ENCODE results near the gene RAPGEF6. TPM values are rescaled to one million over a fixed set of nuclear protein-coding genes. Genes with fewer than 3 reads are reported as not detected.

RAPGEF6 gene
- polyA plus RNA-seq, 1 experiment: 13.1 TPM

DNA sequence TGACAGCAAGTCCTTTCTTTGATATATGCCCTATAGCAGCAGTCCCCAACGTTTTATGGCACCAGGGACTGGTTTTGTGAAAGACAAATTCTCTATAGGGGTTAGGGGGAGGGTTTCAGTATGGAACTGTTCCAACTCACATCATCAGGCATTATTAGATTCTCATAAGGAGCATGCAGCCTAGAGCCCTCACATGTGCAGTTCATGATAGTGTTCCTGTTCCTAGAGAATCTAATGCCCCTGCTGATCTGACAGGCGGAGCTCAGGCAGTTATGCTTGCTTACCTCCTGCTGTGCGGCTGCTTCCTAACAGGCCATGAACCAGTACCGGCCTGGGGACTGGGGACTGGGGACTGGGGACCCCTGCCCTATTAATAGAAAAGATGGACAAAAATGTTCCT lies 2.7 kb upstream of the RAPGEF6 start:
- Histone ChIP-seq H3K27me3 (ENCODE audit: control insufficient read depth, insufficient read depth, low read length) (no peaks in the 10 kb centered on the region), H3K27ac (ENCODE audit: low read depth, low read length) (no peak overlapping the region), H3K4me3 (ENCODE audit: low read depth, low read length) (no peak overlapping the region), H3K9me3 (ENCODE audit: control insufficient read depth, insufficient read depth, low read length) (peaks cover 4% of the 10 kb centered on the region; the same call in 1 of the 2 replicates)
- POLR2A ChIA-PET: no interaction called here
- TF ChIP-seq, protein P1, sequence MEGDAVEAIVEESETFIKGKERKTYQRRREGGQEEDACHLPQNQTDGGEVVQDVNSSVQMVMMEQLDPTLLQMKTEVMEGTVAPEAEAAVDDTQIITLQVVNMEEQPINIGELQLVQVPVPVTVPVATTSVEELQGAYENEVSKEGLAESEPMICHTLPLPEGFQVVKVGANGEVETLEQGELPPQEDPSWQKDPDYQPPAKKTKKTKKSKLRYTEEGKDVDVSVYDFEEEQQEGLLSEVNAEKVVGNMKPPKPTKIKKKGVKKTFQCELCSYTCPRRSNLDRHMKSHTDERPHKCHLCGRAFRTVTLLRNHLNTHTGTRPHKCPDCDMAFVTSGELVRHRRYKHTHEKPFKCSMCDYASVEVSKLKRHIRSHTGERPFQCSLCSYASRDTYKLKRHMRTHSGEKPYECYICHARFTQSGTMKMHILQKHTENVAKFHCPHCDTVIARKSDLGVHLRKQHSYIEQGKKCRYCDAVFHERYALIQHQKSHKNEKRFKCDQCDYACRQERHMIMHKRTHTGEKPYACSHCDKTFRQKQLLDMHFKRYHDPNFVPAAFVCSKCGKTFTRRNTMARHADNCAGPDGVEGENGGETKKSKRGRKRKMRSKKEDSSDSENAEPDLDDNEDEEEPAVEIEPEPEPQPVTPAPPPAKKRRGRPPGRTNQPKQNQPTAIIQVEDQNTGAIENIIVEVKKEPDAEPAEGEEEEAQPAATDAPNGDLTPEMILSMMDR (IDR thresholded peaks at IDR 0.05; ENCODE audit: low read depth, low read length): no peak
- DNase-seq (ENCODE audit: low read depth, low spot score): no peak
- CTCF ChIA-PET: no interaction called here

- Histone ChIP-seq H3K4me3 (ENCODE audit: low read depth, low read length) (peak overlapping the region; percentile 66), H3K9me3 (ENCODE audit: control insufficient read depth, insufficient read depth, low read length) (peaks cover 4% of the 10 kb centered on the region; the same call in 1 of the 2 replicates), H3K27ac (ENCODE audit: low read depth, low read length) (peak overlapping the region; percentile 98), H3K27me3 (ENCODE audit: control insufficient read depth, insufficient read depth, low read length) (no peaks in the 10 kb centered on the region)
- POLR2A ChIA-PET: interaction anchor here (0.7 to 1.3 kb wide), 2 partner anchors 35 to 104 kb away, joined by 3 to 5 read pairs; no protein-coding TSS in a partner anchor
- DNase-seq (ENCODE audit: low read depth, low spot score): no peak
- CTCF ChIA-PET: interaction anchor here (1.3 kb wide), 1 partner anchor 46 kb away, joined by 9 read pairs; no protein-coding TSS in a partner anchor
- TF ChIP-seq, protein P1 (IDR thresholded peaks at IDR 0.05; ENCODE audit: low read depth, low read length): no peak
Measured at GRCh38 chr5:131635684-131636572, 899 bp upstream of the RAPGEF6 start.

- DNase-seq (ENCODE audit: low read depth, low spot score): no peak
Measured at GRCh38 chr5:131634666-131634995, 398 bp downstream of the RAPGEF6 start.

GRCh38 chr5:131634238-131634637 lies 791 bp downstream of the RAPGEF6 start:
- DNase-seq (ENCODE audit: low read depth, low spot score): no peak
- ChIA-PET POLR2A (no interaction called here), CTCF (interaction anchor here (1.7 kb wide), 1 partner anchor 45 kb away, joined by 4 read pairs; no protein-coding TSS in a partner anchor)
- peaks cover 4% of the 10 kb centered on the region; the same call in 1 of the 2 replicates for H3K9me3 ChIP-seq (ENCODE audit: control insufficient read depth, insufficient read depth, low read length)
- H3K4me3 ChIP-seq (ENCODE audit: low read depth, low read length): peak overlapping the region; percentile 97
- H3K27me3 ChIP-seq (ENCODE audit: control insufficient read depth, insufficient read depth, low read length): no peaks in the 10 kb centered on the region
- H3K27ac ChIP-seq (ENCODE audit: low read depth, low read length): peak overlapping the region; percentile 92
- TF ChIP-seq, protein P1 (IDR thresholded peaks at IDR 0.05; ENCODE audit: low read depth, low read length): no peak

More at GRCh38 chr5:131634666-131634995, 398 bp downstream of the RAPGEF6 start:
- peaks cover 4% of the 10 kb centered on the region; the same call in 1 of the 2 replicates for H3K9me3 ChIP-seq (ENCODE audit: control insufficient read depth, insufficient read depth, low read length)
- TF ChIP-seq, protein P1 (IDR thresholded peaks at IDR 0.05; ENCODE audit: low read depth, low read length): no peak
- peak overlapping the region; percentile 92 for H3K27ac ChIP-seq (ENCODE audit: low read depth, low read length)
- H3K27me3 ChIP-seq (ENCODE audit: control insufficient read depth, insufficient read depth, low read length): no peaks in the 10 kb centered on the region
- H3K4me3 ChIP-seq (ENCODE audit: low read depth, low read length): peak overlapping the region; percentile 97
- ChIA-PET CTCF (interaction anchor here (1.7 kb wide), 1 partner anchor 45 kb away, joined by 4 read pairs; no protein-coding TSS in a partner anchor), POLR2A (no interaction called here)

- no peak overlapping the region for H3K27ac ChIP-seq (ENCODE audit: low read depth, low read length)
- H3K4me3 ChIP-seq (ENCODE audit: low read depth, low read length): peak overlapping the region; percentile 97
- ChIA-PET POLR2A (no interaction called here), CTCF (interaction anchor here (1.7 kb wide), 1 partner anchor 45 kb away, joined by 4 read pairs; no protein-coding TSS in a partner anchor)
- H3K9me3 ChIP-seq (ENCODE audit: control insufficient read depth, insufficient read depth, low read length): peaks cover 4% of the 10 kb centered on the region; the same call in 1 of the 2 replicates
- DNase-seq (ENCODE audit: low read depth, low spot score): no peak
- no peaks in the 10 kb centered on the region for H3K27me3 ChIP-seq (ENCODE audit: control insufficient read depth, insufficient read depth, low read length)
- TF ChIP-seq, protein P1 (IDR thresholded peaks at IDR 0.05; ENCODE audit: low read depth, low read length): no peak
Measured at GRCh38 chr5:131633830-131634229, 1.2 kb downstream of the RAPGEF6 start.
